GM23248 (cell line): Measurements from ENCODE around the gene JARID2. TPM values are rescaled to one million over a fixed set of nuclear protein-coding genes. Genes with fewer than 3 reads are reported as not detected.

Experiments used
- DNase-seq: peaks from one replicate; pipeline ENCODE4 v3.0.0-alpha.2; 2015
- H2AFZ ChIP-seq: fragments of 200-600 bp; sonication (generic); 2 replicates; pipeline ENCODE4 v1.6.1; 2016; ENCODE audit warnings: antibody characterized with exemption
- H3F3A ChIP-seq: fragments of 200-600 bp; sonication (generic); 2 replicates; pipeline ENCODE4 v1.6.1; 2016; ENCODE audit warnings: mild to moderate bottlenecking, antibody characterized with exemption, mixed run types; ENCODE audit not compliant: insufficient read depth
- H3K27ac ChIP-seq: fragments of 200-600 bp; sonication (generic); 2 replicates; pipeline ENCODE4 v1.5.1; 2016; ENCODE audit warnings: mild to moderate bottlenecking
- H3K27me3 ChIP-seq: fragments of 200-600 bp; sonication (generic); replicated peaks from 2 replicates; pipeline ENCODE4 v1.6.1; 2016; ENCODE audit warnings: mild to moderate bottlenecking; ENCODE audit not compliant: insufficient read depth
- H3K36me3 ChIP-seq: fragments of 200-600 bp; sonication (generic); 2 replicates; pipeline ENCODE4 v1.6.1; 2016; ENCODE audit warnings: low read depth, mild to moderate bottlenecking
- H3K4me1 ChIP-seq: fragments of 200-600 bp; sonication (generic); 2 replicates; pipeline ENCODE4 v1.6.1; 2016; ENCODE audit warnings: mild to moderate bottlenecking; ENCODE audit not compliant: insufficient read depth
- H3K4me2 ChIP-seq: fragments of 200-600 bp; sonication (generic); one replicate; pipeline ENCODE4 v1.6.1; 2016; ENCODE audit warnings: mild to moderate bottlenecking; ENCODE audit not compliant: unreplicated experiment
- H3K4me3 ChIP-seq: fragments of 200-600 bp; sonication (generic); 2 replicates; pipeline ENCODE4 v1.5.1; 2016; ENCODE audit warnings: mild to moderate bottlenecking
- H3K79me2 ChIP-seq: fragments of 200-600 bp; sonication (generic); 2 replicates; pipeline ENCODE4 v1.6.1; 2016; ENCODE audit warnings: mild to moderate bottlenecking; ENCODE audit not compliant: insufficient read depth
- H3K9ac ChIP-seq: fragments of 200-600 bp; sonication (generic); 2 replicates; pipeline ENCODE4 v1.6.1; 2016; ENCODE audit warnings: mild to moderate bottlenecking
- H3K9me2 ChIP-seq: fragments of 200-600 bp; sonication (generic); 2 replicates; pipeline ENCODE4 v1.6.1; 2016; ENCODE audit warnings: mixed run types, mild to moderate bottlenecking, moderate library complexity; ENCODE audit not compliant: insufficient read depth
- H3K9me3 ChIP-seq: fragments of 200-600 bp; sonication (generic); one replicate; pipeline ENCODE4 v1.6.1; 2017; ENCODE audit warnings: low read depth
- H4K20me1 ChIP-seq: fragments of 200-600 bp; sonication (generic); 2 replicates; pipeline ENCODE4 v1.6.0; 2016; ENCODE audit not compliant: insufficient read depth
- EZH2 ChIP-seq: fragments of 200-600 bp; sonication (generic); IDR thresholded peaks from 2 replicates; pipeline ENCODE4 v1.6.1; 2018; ENCODE audit warnings: antibody characterized with exemption, mild to moderate bottlenecking; ENCODE audit not compliant: insufficient read depth, poor library complexity, severe bottlenecking
- EZH2phosphoT487 ChIP-seq: fragments of 200-600 bp; sonication (generic); IDR thresholded peaks from 2 replicates; pipeline ENCODE4 v1.6.1; 2018; ENCODE audit warnings: antibody characterized with exemption, moderate library complexity, mild to moderate bottlenecking, low read depth; ENCODE audit not compliant: insufficient read depth
- WGBS, 2 experiments: methylation state at CpG; one replicate each; pipeline ENCODE4 v1.1.6; 2015 to 2017; ENCODE audit warnings: low lambda C conversion rate in 2 of 2, low coverage in 1 of 2; ENCODE audit errors: missing lambda C conversion rate in 2 of 2; 5-methylcytosine and 5-hydroxymethylcytosine counted together
- in situ Hi-C: fragments of 300-500 bp; cut with MboI; formaldehyde crosslinking; loops from 2 replicates; pipeline ENCODE4 v1.15.0; 2020
- polyA plus RNA-seq: library from polyadenylated mRNA; unstranded; fragments of >200 nt; fragmentation: Nextera tagmentation; extraction: Ambion mirVana; gene quantifications from 2 replicates; pipeline ENCODE4 v1.2.1, GENCODE V29; 2016
- total RNA-seq: library from RNA; depleted of rRNA; stranded (reverse); fragments of >200 nt; shearing (Covaris generic); gene quantifications from 2 replicates; pipeline ENCODE4 v1.2.3, GENCODE V29; 2014

Gene JARID2
- total and polyA plus RNA-seq, 2 experiments from 2014 or later, result 3.9 to 9.3 TPM

DNA sequence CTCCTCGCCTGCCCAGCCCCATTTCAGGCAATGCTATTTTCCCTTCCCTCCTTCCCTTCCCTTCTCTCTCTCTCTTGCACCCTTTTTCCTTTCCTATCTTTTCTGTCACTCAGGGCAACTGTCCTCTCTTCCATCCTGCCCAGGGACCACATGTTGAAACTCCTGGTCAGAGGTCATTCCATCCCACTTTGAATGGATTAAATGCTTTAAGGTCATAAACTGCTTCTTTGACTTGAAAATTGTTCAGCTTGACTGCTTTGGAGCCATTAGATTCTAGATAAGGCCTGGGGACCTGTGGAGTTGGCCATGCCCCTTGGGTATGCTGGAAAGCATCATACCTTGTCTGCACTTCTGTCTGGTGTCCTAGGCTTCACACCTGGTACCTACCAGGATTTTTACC lies 310.8 kb downstream of the JARID2 start:
- in situ Hi-C loops, result no loop called here

DNA sequence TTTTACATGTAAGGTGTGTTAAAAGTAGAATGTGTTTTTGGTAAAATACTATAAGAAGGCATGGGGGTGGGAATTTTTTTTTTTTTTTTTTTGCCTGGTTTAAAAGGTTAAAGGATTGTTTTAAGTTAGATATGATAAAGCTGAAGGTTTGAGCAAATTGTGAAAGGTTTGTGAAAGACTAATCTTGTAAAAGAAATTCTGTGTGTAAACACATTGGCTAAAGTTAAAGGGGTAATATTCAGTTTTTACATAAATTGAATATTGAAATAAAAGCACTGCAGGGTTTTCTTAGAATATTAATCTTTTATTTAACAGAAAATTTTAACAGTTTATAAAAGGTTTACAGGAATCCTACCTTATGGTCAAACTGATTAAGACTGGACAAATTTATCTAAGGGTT lies 311.3 kb downstream of the JARID2 start:
- Histone ChIP-seq H3K9me3 (no peaks in the 10 kb centered on the region), H3K4me3 (no peak overlapping the region), H4K20me1 (no peaks in the 10 kb centered on the region), H3K4me2 (no peak overlapping the region), H3K4me1 (no peaks in the 10 kb centered on the region), H3F3A (no peaks in the 10 kb centered on the region), H3K79me2 (no peaks in the 10 kb centered on the region), H3K27me3 (no peaks in the 10 kb centered on the region), H3K9me2 (no peaks in the 10 kb centered on the region), H3K9ac (no peak overlapping the region), H3K36me3 (no peaks in the 10 kb centered on the region), H3K27ac (no peak overlapping the region), H2AFZ (no peak overlapping the region)
- TF ChIP-seq EZH2 (no peak), EZH2phosphoT487 (no peak)
- DNase-seq, result no peak
- in situ Hi-C loops, result no loop called here

More for the DNA sequence above, 310.8 kb downstream of the JARID2 start:
- Histone ChIP-seq H3K27me3 (no peaks in the 10 kb centered on the region), H3K9me2 (no peaks in the 10 kb centered on the region), H3K79me2 (no peaks in the 10 kb centered on the region), H3K9me3 (no peaks in the 10 kb centered on the region), H2AFZ (no peak overlapping the region), H3K4me1 (no peaks in the 10 kb centered on the region), H3K9ac (no peak overlapping the region), H3K36me3 (no peaks in the 10 kb centered on the region), H3K4me3 (no peak overlapping the region), H3F3A (no peaks in the 10 kb centered on the region), H4K20me1 (no peaks in the 10 kb centered on the region), H3K27ac (no peak overlapping the region), H3K4me2 (no peak overlapping the region)
- DNase-seq, result no peak
- no peak for TF ChIP-seq EZH2phosphoT487
- no peak for TF ChIP-seq EZH2
- WGBS, 2 experiments, result 96 to 100% methylated on average over 1 of the region's 1 CpG

DNA sequence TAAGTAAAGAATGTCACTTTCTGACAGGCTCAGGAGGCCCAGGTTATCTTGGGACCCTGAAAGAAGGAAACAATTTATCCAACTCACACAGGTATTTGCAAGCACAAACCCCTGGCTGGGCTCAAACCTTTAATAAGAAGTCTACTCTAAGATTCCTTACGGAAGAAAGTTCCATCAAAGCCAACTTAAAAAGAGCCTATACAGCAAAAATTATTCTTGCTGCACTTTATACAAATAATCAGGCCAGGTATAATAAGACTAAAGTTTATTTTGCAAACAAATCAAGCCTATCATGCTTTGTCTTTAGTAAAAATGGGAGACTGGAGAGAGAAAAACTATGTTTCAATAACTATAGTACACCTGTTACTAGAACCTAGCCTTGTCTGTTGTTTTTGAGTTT lies 314.8 kb downstream of the JARID2 start:
- no peaks in the 10 kb centered on the region for H3K9me3 ChIP-seq
- no peaks in the 10 kb centered on the region for H3F3A ChIP-seq
- no peak for DNase-seq
- H3K9ac ChIP-seq, result no peak overlapping the region
- H3K4me2 ChIP-seq, result no peak overlapping the region
- H2AFZ ChIP-seq, result no peak overlapping the region
- no peaks in the 10 kb centered on the region for H3K79me2 ChIP-seq
- H4K20me1 ChIP-seq, result no peaks in the 10 kb centered on the region
- H3K9me2 ChIP-seq, result no peaks in the 10 kb centered on the region
- no peak overlapping the region for H3K27ac ChIP-seq
- WGBS, 2 experiments, result 97 to 100% methylated on average over 1 of the region's 1 CpG
- in situ Hi-C loops, result no loop called here
- no peak for TF ChIP-seq EZH2
- TF ChIP-seq EZH2phosphoT487, result no peak
- no peaks in the 10 kb centered on the region for H3K4me1 ChIP-seq
- no peaks in the 10 kb centered on the region for H3K36me3 ChIP-seq
- H3K27me3 ChIP-seq, result no peaks in the 10 kb centered on the region
- no peak overlapping the region for H3K4me3 ChIP-seq

DNA sequence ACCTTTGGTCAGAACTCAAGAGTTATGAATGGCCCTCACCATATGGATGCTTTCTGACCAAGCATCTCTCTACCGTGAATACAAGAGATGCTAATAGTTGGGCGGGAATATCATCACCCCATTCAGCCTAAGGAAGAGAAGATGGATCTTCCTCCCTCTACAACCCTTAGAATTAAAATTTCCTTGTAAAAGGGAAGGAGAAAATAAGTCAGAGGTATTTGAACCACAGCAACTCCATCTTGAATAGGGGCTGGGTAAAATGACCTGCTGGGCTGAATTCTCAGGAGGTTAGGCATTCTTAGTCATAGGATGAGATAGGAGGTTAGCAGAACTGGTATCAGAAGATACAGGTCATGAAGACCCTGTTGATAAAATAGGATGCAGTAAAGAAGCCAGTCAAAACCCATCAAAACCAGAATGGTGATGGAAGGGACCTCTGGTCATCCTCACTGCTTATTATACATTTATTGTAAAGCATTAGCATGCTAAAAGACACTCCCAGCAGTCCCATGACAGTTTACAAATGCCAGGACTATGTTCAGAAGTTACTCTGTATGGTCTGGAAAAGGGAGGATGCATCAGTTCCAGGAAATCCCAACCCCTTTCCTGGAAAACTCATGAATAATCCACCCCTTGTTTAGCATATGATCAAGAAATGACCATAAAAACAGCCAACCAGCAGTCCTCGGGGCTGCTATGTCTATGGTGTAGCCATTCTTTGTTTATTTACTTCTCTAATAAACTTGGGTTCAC lies 315.8 kb downstream of the JARID2 start:
- H3K27ac ChIP-seq, result no peak overlapping the region
- no peak for TF ChIP-seq EZH2
- TF ChIP-seq EZH2phosphoT487, result no peak
- no peak for DNase-seq

DNA sequence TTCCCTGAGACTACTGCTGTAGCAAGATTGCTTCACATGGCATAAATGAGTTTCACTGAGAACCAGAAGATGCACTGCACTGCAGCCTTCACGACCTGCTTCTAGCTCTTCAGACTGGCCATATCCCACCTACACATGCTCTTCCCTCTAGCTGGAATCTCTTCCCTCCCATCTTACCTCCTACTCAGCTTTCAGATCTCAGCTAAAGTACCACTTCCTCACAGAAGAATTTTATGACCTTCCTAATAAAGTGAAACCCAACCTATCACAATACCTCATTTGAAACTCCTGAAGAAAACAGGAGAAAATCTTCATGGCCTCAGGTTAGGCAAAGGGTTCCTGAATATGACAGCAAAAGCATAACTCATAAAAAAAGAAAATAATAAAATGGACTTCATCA lies 317.1 kb downstream of the JARID2 start:
- in situ Hi-C loops, result no loop called here
- no peaks in the 10 kb centered on the region for H3K9me2 ChIP-seq
- no peak for TF ChIP-seq EZH2phosphoT487
- TF ChIP-seq EZH2, result no peak
- no peak overlapping the region for H3K4me2 ChIP-seq
- H3K4me1 ChIP-seq, result no peaks in the 10 kb centered on the region
- H4K20me1 ChIP-seq, result no peaks in the 10 kb centered on the region
- DNase-seq, result no peak
- H3F3A ChIP-seq, result no peaks in the 10 kb centered on the region
- WGBS, 2 experiments, result 88 to 93% methylated on average over 1 of the region's 1 CpG
- no peak overlapping the region for H2AFZ ChIP-seq
- H3K9ac ChIP-seq, result no peak overlapping the region
- no peak overlapping the region for H3K27ac ChIP-seq
- H3K36me3 ChIP-seq, result no peaks in the 10 kb centered on the region
- no peaks in the 10 kb centered on the region for H3K9me3 ChIP-seq
- no peaks in the 10 kb centered on the region for H3K79me2 ChIP-seq
- H3K4me3 ChIP-seq, result no peak overlapping the region
- no peaks in the 10 kb centered on the region for H3K27me3 ChIP-seq

More for the DNA sequence above, 315.8 kb downstream of the JARID2 start:
- Histone ChIP-seq H3K4me1 (no peaks in the 10 kb centered on the region), H4K20me1 (no peaks in the 10 kb centered on the region), H3K36me3 (no peaks in the 10 kb centered on the region), H3K27me3 (no peaks in the 10 kb centered on the region), H2AFZ (no peak overlapping the region), H3K9me2 (no peaks in the 10 kb centered on the region), H3K4me2 (no peak overlapping the region), H3K4me3 (no peak overlapping the region), H3K9ac (no peak overlapping the region), H3K9me3 (no peaks in the 10 kb centered on the region), H3F3A (no peaks in the 10 kb centered on the region), H3K79me2 (no peaks in the 10 kb centered on the region)
- 90 to 93% methylated on average over 3 of the region's 3 CpGs for WGBS, 2 experiments
- in situ Hi-C loops, result no loop called here
